GM12874 (cell line): Measurements from ENCODE around the gene NFKBIE.

Experiments used
- CTCF ChIP-seq: IDR thresholded peaks from 2 replicates; pipeline ENCODE4 v1.5.1; 2011; ENCODE audit warnings: low read depth, mild to moderate bottlenecking, control low read depth, low read length, moderate library complexity; ENCODE audit not compliant: insufficient read depth

The NFKBIE gene

GRCh38 chr6:44269921-44270525 lies 4.7 kb upstream of the NFKBIE start, which contains the start of gene TMEM151B:
TSS of gene TMEM151B (plus strand) at chr6:44270450. CDS start at chr6:44270743, 293 bp downstream.
- TF ChIP-seq CTCF: no peak

GRCh38 chr6:44269178-44269920 lies 4.0 kb upstream of the NFKBIE start:
- TF ChIP-seq CTCF: no peak

- TF ChIP-seq CTCF: peak; percentile 94
These were observed 2.8 kb upstream of the NFKBIE start for GRCh38 chr6:44268095-44268628.

GRCh38 chr6:44267252-44267651 lies 1.9 kb upstream of the NFKBIE start:
- no peak for TF ChIP-seq CTCF

GRCh38 chr6:44266347-44266746 lies 996 bp upstream of the NFKBIE start:
- no peak for TF ChIP-seq CTCF

- TF ChIP-seq CTCF: no peak
These were observed 427 bp upstream of the NFKBIE start for GRCh38 chr6:44265722-44266233.
